Thymus (tissue), 11 donors: ENCODE data around the gene CNGA2. TPM values are rescaled to one million over a fixed set of nuclear protein-coding genes. Genes with fewer than 3 reads are reported as not detected.
A peak's percentile ranks its signal among the peaks of the same experiment; 100 is the strongest.

Experiments used
- DNase-seq, 9 donors: peaks; one replicate each; pipeline ENCODE4 v3.0.0-alpha.2; 2013; ENCODE audit warnings: low spot score in 9 of 9, low read depth in 6 of 9, missing footprints in 1 of 9
- H3K27ac ChIP-seq, 2 donors: one replicate each; pipeline ENCODE4 v1.5.1; 2013; ENCODE audit warnings: control low read depth in 1 of 2, low read depth in 1 of 2, low read length in 1 of 2, mild to moderate bottlenecking in 1 of 2, moderate library complexity in 1 of 2
- H3K27me3 ChIP-seq, 2 donors: one replicate each; pipeline ENCODE4 v1.5.1; 2013; ENCODE audit warnings: low read length in 1 of 2; ENCODE audit not compliant: control insufficient read depth in 2 of 2, insufficient read depth in 1 of 2
- H3K36me3 ChIP-seq, 2 donors: one replicate each; pipeline ENCODE4 v1.5.1; 2013; ENCODE audit warnings: low read length in 1 of 2, mild to moderate bottlenecking in 1 of 2, moderate library complexity in 1 of 2; ENCODE audit not compliant: control insufficient read depth in 2 of 2, insufficient read depth in 2 of 2
- H3K4me1 ChIP-seq, 2 donors: one replicate each; pipeline ENCODE4 v1.5.1; 2013; ENCODE audit warnings: low read length in 2 of 2; ENCODE audit not compliant: control insufficient read depth in 2 of 2, insufficient read depth in 2 of 2
- H3K4me3 ChIP-seq, 2 donors: one replicate each; pipeline ENCODE4 v1.5.1; 2013; ENCODE audit warnings: low read length in 2 of 2, control low read depth in 1 of 2, mild to moderate bottlenecking in 1 of 2
- H3K9me3 ChIP-seq, 2 donors: one replicate each; pipeline ENCODE4 v1.5.1; 2013; ENCODE audit warnings: low read length in 1 of 2, mild to moderate bottlenecking in 1 of 2; ENCODE audit not compliant: control insufficient read depth in 2 of 2, insufficient read depth in 1 of 2
- WGBS: extraction: QIAGEN DNeasy Blood & Tissue Kit; methylation state at CpG from one replicate; pipeline ENCODE4 v1.1.7; 2013; 5-methylcytosine and 5-hydroxymethylcytosine counted together
- polyA plus RNA-seq: library from polyadenylated mRNA; stranded (reverse); fragments of 200-250 nt; gene quantifications from one replicate; pipeline ENCODE4 v1.2.3, GENCODE V29; 2013
- total RNA-seq: library from RNA; stranded (reverse); fragments of 120-200 nt; gene quantifications from one replicate; pipeline ENCODE4 v1.2.4, GENCODE V29; 2013
- donor health status: healthy.

The CNGA2 gene
- total and polyA plus RNA-seq, 2 donors = 0.02 to 0.09 TPM

GRCh38 chrX:151738751-151739150 is 4.2 kb downstream of the CNGA2 start:
- Histone ChIP-seq H3K9me3 (no peaks in the 10 kb centered on the region), H3K27ac (no peak overlapping the region), H3K4me3 (no peak overlapping the region), H3K36me3 (no peaks in the 10 kb centered on the region), H3K27me3 (no peaks in the 10 kb centered on the region), H3K4me1 (no peaks in the 10 kb centered on the region)
- DNase-seq = no peak
- 86% methylated on average over 7 of the region's 7 CpGs for WGBS

- no peak for DNase-seq
- no peak overlapping the region for H3K27ac ChIP-seq
- H3K4me3 ChIP-seq = no peak overlapping the region
- no peaks in the 10 kb centered on the region for H3K27me3 ChIP-seq
- no peaks in the 10 kb centered on the region for H3K4me1 ChIP-seq
- 91% methylated on average over 4 of the region's 4 CpGs for WGBS
- H3K9me3 ChIP-seq = no peaks in the 10 kb centered on the region
- H3K36me3 ChIP-seq = no peaks in the 10 kb centered on the region
These were observed 7.1 kb downstream of the CNGA2 start for GRCh38 chrX:151741606-151742005.

GRCh38 chrX:151742311-151742710 is 7.8 kb downstream of the CNGA2 start:
- no peak overlapping the region for H3K4me3 ChIP-seq
- H3K36me3 ChIP-seq = no peaks in the 10 kb centered on the region
- 94% methylated on average over 5 of the region's 5 CpGs for WGBS
- DNase-seq = no peak
- H3K27me3 ChIP-seq = no peaks in the 10 kb centered on the region
- H3K4me1 ChIP-seq = no peaks in the 10 kb centered on the region
- no peaks in the 10 kb centered on the region for H3K9me3 ChIP-seq
- H3K27ac ChIP-seq = no peak overlapping the region

GRCh38 chrX:151743651-151744470 is 9.3 kb downstream of the CNGA2 start:
- no peak for DNase-seq
- Histone ChIP-seq H3K4me3 (no peak overlapping the region), H3K4me1 (no peaks in the 10 kb centered on the region), H3K27me3 (no peaks in the 10 kb centered on the region), H3K9me3 (no peaks in the 10 kb centered on the region), H3K27ac (no peak overlapping the region), H3K36me3 (no peaks in the 10 kb centered on the region)
- 98% methylated on average over 21 of the region's 21 CpGs for WGBS

- Histone ChIP-seq H3K4me3 (no peak overlapping the region), H3K27me3 (no peaks in the 10 kb centered on the region), H3K9me3 (no peaks in the 10 kb centered on the region), H3K4me1 (no peaks in the 10 kb centered on the region), H3K27ac (no peak overlapping the region), H3K36me3 (no peaks in the 10 kb centered on the region)
- 92% methylated on average over 6 of the region's 6 CpGs for WGBS
- DNase-seq = no peak
These were observed 11.1 kb downstream of the CNGA2 start for GRCh38 chrX:151745651-151746050.

- no peaks in the 10 kb centered on the region for H3K36me3 ChIP-seq
- WGBS = 75% methylated on average over 2 of the region's 2 CpGs
- no peak overlapping the region for H3K4me3 ChIP-seq
- H3K9me3 ChIP-seq = no peaks in the 10 kb centered on the region
- no peaks in the 10 kb centered on the region for H3K27me3 ChIP-seq
- DNase-seq = no peak
- H3K27ac ChIP-seq = no peak overlapping the region
- H3K4me1 ChIP-seq = no peaks in the 10 kb centered on the region
These were observed 12.0 kb downstream of the CNGA2 start for GRCh38 chrX:151746502-151746901.

GRCh38 chrX:151750511-151750910 is 16.0 kb downstream of the CNGA2 start:
- no peaks in the 10 kb centered on the region for H3K27me3 ChIP-seq
- no peaks in the 10 kb centered on the region for H3K9me3 ChIP-seq
- WGBS = 97% methylated on average over 5 of the region's 5 CpGs
- no peak overlapping the region for H3K27ac ChIP-seq
- H3K4me3 ChIP-seq = no peak overlapping the region
- H3K36me3 ChIP-seq = no peaks in the 10 kb centered on the region
- no peak for DNase-seq
- H3K4me1 ChIP-seq = no peaks in the 10 kb centered on the region

- Histone ChIP-seq H3K4me3 (no peak overlapping the region), H3K4me1 (no peaks in the 10 kb centered on the region), H3K27ac (no peak overlapping the region), H3K27me3 (no peaks in the 10 kb centered on the region), H3K36me3 (no peaks in the 10 kb centered on the region), H3K9me3 (no peaks in the 10 kb centered on the region)
- 82% methylated on average over 5 of the region's 5 CpGs for WGBS
- DNase-seq = no peak
These were observed 18.3 kb downstream of the CNGA2 start for GRCh38 chrX:151752847-151753246.

- H3K9me3 ChIP-seq = no peaks in the 10 kb centered on the region
- DNase-seq = peak in 2 of 9 donors; percentile 15 to 16
- no peak overlapping the region for H3K4me3 ChIP-seq
- no peak overlapping the region for H3K27ac ChIP-seq
- H3K36me3 ChIP-seq = no peaks in the 10 kb centered on the region
- no peaks in the 10 kb centered on the region for H3K27me3 ChIP-seq
- WGBS = 20% methylated on average over 22 of the region's 22 CpGs
- no peaks in the 10 kb centered on the region for H3K4me1 ChIP-seq
These were observed 18.9 kb downstream of the CNGA2 start for GRCh38 chrX:151753313-151754046.
